Ascending aorta (tissue), 2 donors: Measurements from ENCODE around the gene PRPF6. TPM values are rescaled to one million over a fixed set of nuclear protein-coding genes. Genes with fewer than 3 reads are reported as not detected.
A peak's percentile ranks its signal among the peaks of the same experiment; 100 is the strongest.

ENCODE experiments used
- DNase-seq, 2 donors: peaks; one replicate each; pipeline ENCODE4 v3.0.0-alpha.2; 2019; ENCODE audit warnings: low spot score in 2 of 2
- H3K27ac ChIP-seq, 2 donors: fragments of 200-600 bp; sonication (generic); one replicate each; pipeline ENCODE4 v1.5.1; 2016 to 2017; ENCODE audit warnings: mild to moderate bottlenecking in 1 of 2
- H3K27me3 ChIP-seq: fragments of 200-600 bp; sonication (generic); one replicate; pipeline ENCODE4 v1.5.1; 2017
- H3K36me3 ChIP-seq, 2 donors: fragments of 200-600 bp; sonication (generic); one replicate each; pipeline ENCODE4 v1.5.1; 2016
- H3K4me1 ChIP-seq, 2 donors: fragments of 200-600 bp; sonication (generic); one replicate each; pipeline ENCODE4 v1.5.1; 2016 to 2017; ENCODE audit warnings: mild to moderate bottlenecking in 1 of 2
- H3K4me3 ChIP-seq, 2 donors: fragments of 200-600 bp; sonication (generic); one replicate each; pipeline ENCODE4 v1.5.1; 2016 to 2017; ENCODE audit warnings: mild to moderate bottlenecking in 1 of 2
- H3K9me3 ChIP-seq, 2 donors: fragments of 200-600 bp; sonication (generic); one replicate each; pipeline ENCODE4 v1.5.1; 2016
- intact Hi-C: fragments of 100-400 bp; cut with DNase I; formaldehyde crosslinking; loops from one replicate; pipeline ENCODE4 v1.15.1; 2023
- total RNA-seq: library from RNA; depleted of rRNA; stranded (reverse); fragments of >200 nt; gene quantifications from one replicate; pipeline ENCODE4 v1.1.0, GENCODE V29; 2016
- TF ChIP-seq, protein P1 (sequence below), 3 experiments: fragments of 200-600 bp in 2 of 3; fragments of 450-650 bp in 1 of 3; sonication (generic) in 2 of 3; IDR thresholded peaks; one replicate each; pipeline ENCODE4 v1.5.1; 2016 to 2019; ENCODE audit warnings: antibody characterized with exemption in 3 of 3, mild to moderate bottlenecking in 1 of 3, moderate library complexity in 1 of 3

The PRPF6 gene
- total RNA-seq, 1 donor from 2014 or later: 33.5 TPM

GRCh38 chr20:64051561-64052325 is 70.8 kb downstream of the PRPF6 start:
- Histone ChIP-seq H3K4me1 (peaks cover 0 to 3% of the 10 kb centered on the region in 2 donors), H3K36me3 (no peaks in the 10 kb centered on the region), H3K27ac (peak overlapping the region; percentile 12 to 49), H3K9me3 (no peaks in the 10 kb centered on the region), H3K4me3 (no peak overlapping the region), H3K27me3 (peaks cover 13% of the 10 kb centered on the region)
- intact Hi-C loops: no loop called here
- TF ChIP-seq, protein P1, sequence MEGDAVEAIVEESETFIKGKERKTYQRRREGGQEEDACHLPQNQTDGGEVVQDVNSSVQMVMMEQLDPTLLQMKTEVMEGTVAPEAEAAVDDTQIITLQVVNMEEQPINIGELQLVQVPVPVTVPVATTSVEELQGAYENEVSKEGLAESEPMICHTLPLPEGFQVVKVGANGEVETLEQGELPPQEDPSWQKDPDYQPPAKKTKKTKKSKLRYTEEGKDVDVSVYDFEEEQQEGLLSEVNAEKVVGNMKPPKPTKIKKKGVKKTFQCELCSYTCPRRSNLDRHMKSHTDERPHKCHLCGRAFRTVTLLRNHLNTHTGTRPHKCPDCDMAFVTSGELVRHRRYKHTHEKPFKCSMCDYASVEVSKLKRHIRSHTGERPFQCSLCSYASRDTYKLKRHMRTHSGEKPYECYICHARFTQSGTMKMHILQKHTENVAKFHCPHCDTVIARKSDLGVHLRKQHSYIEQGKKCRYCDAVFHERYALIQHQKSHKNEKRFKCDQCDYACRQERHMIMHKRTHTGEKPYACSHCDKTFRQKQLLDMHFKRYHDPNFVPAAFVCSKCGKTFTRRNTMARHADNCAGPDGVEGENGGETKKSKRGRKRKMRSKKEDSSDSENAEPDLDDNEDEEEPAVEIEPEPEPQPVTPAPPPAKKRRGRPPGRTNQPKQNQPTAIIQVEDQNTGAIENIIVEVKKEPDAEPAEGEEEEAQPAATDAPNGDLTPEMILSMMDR (IDR thresholded peaks at IDR 0.05): no peak
- DNase-seq: peak in 1 of 2 donors; percentile 30

DNA sequence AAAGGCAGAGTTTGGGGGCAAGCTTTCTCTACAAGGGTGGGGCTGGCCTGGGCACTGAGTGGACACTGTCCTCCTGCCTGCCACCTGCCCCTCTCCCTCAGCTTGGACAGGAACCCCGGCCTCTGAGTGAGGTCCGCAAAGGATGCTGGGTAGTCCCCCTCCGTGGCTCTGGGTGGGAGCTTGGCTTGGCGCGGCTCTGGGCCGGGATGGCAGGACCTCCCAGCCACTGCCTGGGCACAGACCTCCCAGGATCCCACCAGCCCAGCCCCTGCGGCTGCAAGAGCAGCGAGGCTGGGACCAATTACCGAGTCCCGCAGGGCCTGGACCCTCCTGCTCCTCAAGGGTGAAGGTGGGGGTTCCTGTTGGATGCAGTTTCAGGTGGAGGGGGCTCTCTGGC is 71.4 kb downstream of the PRPF6 start:
- TF ChIP-seq, protein P1 (IDR thresholded peaks at IDR 0.05): no peak
- intact Hi-C loops: no loop called here
- Histone ChIP-seq H3K4me1 (peaks cover 0 to 3% of the 10 kb centered on the region in 2 donors), H3K9me3 (no peaks in the 10 kb centered on the region), H3K36me3 (no peaks in the 10 kb centered on the region), H3K27me3 (peaks cover 13% of the 10 kb centered on the region), H3K27ac (peak overlapping the region; percentile 12 to 61), H3K4me3 (no peak overlapping the region)
- DNase-seq: no peak

DNA sequence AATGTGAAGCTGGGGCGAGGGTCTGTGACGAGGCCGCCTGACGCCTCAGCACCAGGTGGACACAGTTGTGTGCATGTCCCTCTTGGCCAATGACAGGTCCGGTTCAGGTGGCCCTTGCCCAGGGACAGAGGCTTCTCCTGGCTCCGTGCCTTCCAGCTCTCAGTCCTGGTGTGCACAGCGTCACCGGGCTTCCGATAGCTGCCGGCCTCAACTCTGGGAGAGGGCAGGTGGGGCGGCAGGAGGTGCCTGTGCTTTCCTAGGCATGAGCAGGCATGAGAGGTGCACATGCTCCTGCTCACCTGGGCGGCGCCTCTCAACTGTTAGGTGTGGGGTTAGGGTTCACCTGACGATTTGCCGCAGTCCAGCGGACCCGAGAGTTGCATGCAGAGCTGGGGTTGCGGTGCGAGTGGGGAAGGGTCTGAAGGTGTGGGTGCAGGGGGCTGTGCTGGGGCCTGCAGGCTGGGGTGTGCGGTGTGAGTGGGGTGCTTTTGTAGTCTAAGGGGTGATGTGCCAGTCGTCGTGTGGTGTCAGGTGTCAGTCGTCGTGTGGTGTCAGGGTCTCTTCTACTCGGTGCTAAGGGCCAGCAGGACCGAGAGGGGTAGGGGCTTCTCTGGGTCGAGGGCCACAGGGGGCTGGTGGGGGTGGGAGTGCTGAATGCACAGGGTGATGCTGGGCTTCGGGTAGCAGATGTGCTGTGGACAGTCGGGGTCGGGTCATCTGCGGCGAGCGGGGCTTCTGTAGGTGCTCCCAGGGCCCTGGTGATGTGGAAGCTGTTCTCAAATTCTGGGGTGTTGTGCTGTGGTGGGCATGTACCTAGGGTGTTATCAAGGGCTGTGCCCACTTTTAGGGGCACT is 72.3 kb downstream of the PRPF6 start:
- no peak for DNase-seq
- intact Hi-C loops: no loop called here
- peaks cover 10% of the 10 kb centered on the region for H3K27me3 ChIP-seq
- peaks cover 0 to 3% of the 10 kb centered on the region in 2 donors for H3K4me1 ChIP-seq
- H3K36me3 ChIP-seq: no peaks in the 10 kb centered on the region
- TF ChIP-seq, protein P1 (IDR thresholded peaks at IDR 0.05): no peak
- no peaks in the 10 kb centered on the region for H3K9me3 ChIP-seq
- peak overlapping the region in 1 of 2 donors; percentile 61 for H3K27ac ChIP-seq
- H3K4me3 ChIP-seq: no peak overlapping the region

- no peaks in the 10 kb centered on the region for H3K36me3 ChIP-seq
- TF ChIP-seq, protein P1 (IDR thresholded peaks at IDR 0.05): no peak
- H3K9me3 ChIP-seq: no peaks in the 10 kb centered on the region
- no peak overlapping the region for H3K27ac ChIP-seq
- intact Hi-C loops: no loop called here
- no peak overlapping the region for H3K4me3 ChIP-seq
- peaks cover 0 to 3% of the 10 kb centered on the region in 2 donors for H3K4me1 ChIP-seq
- peaks cover 5% of the 10 kb centered on the region for H3K27me3 ChIP-seq
- no peak for DNase-seq
Measured at GRCh38 chr20:64053841-64054661, 73.1 kb downstream of the PRPF6 start.

DNA sequence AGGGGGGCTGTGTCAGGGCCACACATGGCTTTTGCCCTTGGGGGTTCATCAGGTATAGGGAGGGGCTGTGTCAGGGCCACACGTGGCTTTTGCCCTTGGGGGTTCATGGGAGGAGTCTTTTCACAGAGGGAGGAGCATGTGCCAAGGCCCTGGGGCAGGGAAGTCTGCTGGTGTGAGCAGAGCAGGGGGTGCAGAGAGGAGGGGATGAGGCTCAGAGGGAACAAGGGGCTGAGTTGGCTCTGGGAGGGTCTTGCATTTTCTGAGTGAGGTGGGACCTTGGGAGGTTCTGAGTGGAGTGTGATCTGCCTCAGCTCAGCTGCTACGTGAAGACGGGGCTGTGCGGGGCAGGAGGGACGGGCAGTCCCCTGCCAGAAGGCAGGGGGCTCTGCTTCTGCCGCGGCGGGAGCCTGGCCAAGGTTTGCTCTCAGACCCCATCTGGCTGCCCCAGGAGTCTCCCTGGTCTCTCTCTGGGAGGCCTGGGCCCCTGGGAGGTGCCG is 74.5 kb downstream of the PRPF6 start:
- TF ChIP-seq, protein P1 (IDR thresholded peaks at IDR 0.05): no peak
- intact Hi-C loops: no loop called here
- Histone ChIP-seq H3K4me3 (no peak overlapping the region), H3K36me3 (no peaks in the 10 kb centered on the region), H3K27me3 (peaks cover 5% of the 10 kb centered on the region), H3K27ac (peak overlapping the region in 1 of 2 donors; percentile 36), H3K9me3 (no peaks in the 10 kb centered on the region), H3K4me1 (no peaks in the 10 kb centered on the region)
- DNase-seq: no peak
